SK-N-DZ (cell line): Measurements from ENCODE around the gene TMEM263.

ENCODE experiments used
- DNase-seq: peaks from one replicate; pipeline ENCODE4 v3.0.0-alpha.2; 2015; ENCODE audit warnings: low spot score

The TMEM263 gene

DNA sequence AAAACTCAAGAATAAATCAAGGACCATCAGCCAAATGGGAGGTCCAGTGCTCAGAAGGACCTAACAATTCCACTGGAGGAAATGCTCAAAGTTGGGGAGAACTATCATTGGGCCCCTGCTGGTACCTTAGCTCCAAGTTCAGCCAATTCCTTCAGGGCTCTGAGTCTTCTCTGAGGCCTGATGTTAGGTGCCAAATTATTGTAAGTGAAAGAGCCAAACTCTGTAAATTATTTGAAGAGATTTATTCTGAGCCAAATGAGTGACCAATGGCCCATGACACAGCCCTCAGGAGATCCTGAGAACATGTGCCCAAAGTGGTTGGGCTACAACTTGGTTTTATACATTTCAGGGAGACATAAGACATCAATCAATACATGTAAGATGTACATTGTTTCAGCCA lies 8.2 kb upstream of the TMEM263 start:
- DNase-seq, result no peak

DNA sequence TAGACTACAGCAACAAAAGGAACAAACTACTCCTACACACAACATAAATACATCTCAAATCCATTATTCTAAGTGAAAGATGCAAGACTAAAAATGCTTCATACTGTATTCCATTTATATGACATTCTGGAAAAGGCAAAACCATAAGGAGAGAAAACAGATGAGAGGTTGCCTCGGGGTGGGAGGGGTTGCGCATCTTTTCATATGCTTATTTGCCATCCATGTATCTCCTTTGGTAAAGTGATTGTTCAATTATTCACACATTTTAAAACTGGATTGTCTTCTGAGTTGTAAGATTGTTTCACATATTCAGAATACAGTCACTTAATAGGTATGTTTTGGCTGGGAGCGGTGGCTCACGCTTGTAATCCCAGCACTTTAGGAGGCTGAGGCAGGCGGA lies 5.1 kb upstream of the TMEM263 start:
- DNase-seq, result no peak

DNA sequence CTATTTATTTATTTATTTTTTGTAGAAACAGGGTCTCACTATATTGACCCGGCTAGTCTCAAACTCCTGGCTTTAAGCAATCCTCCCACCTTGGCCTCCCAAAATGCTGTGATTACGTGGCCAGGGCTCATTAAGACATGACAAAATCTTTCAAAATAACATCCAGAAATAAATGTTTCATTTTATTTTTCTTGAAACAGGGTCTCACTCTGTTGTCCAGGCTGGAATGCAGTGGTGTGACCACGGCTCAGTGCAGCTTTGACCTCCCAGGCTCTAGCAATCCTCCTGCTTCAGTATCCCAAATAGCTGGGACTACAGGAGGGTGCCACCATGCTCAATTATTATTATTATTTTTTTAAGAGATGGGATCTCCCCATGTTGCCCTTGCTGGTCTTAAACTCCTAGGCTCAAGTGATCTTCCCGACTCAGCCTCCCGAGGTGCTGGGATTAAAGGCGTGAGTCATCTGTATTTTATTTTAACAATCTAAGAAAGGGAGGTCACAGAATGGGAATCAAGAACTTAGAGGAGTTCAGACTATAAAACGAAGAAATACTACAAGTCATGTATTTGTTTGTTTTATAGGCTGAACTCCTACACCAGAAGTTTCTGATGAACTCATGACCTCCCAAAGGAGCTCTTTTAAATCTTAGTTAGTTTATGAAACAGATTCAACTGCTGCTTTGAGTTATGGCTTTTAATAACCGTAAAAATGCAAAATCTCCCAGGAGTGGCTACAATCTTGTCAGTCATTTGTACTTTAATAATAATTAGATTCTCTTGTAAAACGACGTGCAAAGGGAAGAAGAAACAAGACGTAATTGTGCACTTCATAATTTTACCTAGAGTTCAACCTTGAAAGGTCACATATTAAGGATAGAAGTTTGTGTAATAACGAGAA lies 2.1 kb upstream of the TMEM263 start:
- DNase-seq, result no peak

DNA sequence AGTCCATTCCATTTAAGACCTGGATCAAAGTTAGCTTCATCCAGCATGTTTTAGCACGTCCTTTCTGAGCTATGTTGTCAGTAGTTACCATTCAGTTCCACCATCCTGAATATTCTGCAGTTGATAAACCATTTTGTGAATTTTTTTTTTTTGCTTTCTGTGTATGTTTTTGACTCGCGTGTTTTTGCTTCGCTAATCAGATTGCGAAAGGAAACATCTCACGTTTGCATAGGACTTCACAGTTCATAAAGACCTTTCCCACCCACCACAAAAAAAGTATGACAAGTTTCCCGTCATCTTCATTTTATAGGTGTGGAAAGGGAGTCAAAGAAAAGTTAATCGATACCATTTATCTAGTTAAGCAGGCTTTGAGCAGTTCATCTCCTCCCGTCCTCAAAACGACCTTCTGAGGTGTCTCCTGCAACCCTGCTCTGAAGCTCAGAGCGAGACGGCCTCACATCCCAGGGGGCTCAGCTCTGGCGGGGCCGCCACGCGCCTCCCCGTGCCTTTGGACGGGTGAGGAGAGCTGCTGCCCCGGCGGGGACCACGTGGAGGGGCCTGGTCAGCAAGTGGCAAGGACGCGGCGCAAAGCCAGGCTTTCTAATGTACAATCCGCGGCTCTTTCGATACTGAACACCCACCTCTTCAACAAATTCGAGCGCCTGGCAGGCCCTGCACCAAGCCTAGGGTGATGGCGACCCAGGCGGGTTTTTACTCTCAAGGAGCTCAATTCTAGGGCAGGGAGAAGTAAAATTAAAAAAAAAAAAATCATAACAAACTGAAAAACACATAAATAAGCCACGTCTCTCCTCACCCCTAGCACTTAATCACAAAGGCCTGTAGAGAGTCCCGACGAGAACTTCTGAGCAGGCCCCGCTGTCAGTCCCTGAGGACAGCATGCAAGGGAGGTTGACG lies 988 bp upstream of the TMEM263 start:
- peak; percentile 67 for DNase-seq

GRCh38 chr12:106956048-106956578 lies 406 bp downstream of the TMEM263 start:
- no peak for DNase-seq

- no peak for DNase-seq
These were observed 1.9 kb downstream of the TMEM263 start for GRCh38 chr12:106957583-106957982.

- DNase-seq, result no peak
These were observed 4.7 kb downstream of the TMEM263 start for GRCh38 chr12:106960443-106960842.

DNA sequence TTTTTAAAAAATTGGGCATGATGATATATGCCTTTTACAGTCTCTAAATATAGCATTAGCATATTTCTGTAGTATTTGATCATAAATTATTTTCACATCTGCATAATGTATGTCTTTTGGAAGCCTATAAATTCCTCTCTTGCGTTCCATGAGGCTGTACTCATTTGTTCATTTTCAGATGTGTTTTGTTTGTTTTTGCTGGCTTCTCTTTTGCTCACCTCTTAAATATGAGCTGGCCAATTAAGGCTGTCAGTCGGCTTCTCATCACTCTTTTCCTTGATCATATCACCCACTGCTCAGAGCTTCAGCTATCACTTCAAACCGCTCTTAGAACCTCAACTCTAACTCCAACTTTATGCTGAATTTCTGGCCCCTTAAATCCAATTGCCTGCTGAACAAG lies 6.6 kb downstream of the TMEM263 start:
- no peak for DNase-seq

GRCh38 chr12:106964526-106964925 lies 8.8 kb downstream of the TMEM263 start:
- DNase-seq, result no peak

- no peak for DNase-seq
These were observed 15.4 kb downstream of the TMEM263 start for GRCh38 chr12:106971065-106971464.

- no peak for DNase-seq
These were observed 17.8 kb downstream of the TMEM263 start for GRCh38 chr12:106973545-106973944.

DNA sequence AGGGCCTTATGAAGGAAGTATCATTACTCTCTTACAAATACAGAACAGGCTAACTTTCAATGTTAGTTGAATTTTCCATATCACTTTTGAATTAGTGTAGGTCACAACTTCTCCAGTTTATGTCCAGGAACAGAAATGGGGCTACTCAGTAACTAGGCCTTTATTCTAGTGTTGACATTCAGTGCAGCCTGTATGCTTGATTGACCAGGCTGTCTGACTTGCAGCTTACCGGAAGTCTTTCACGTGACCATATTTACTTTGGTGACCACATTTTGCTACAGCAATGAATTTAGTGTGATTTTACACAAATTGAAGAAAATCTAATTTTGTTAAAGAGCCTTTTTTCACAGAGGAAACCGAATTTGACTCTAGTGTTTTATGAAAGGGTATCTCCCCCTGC lies 18.8 kb downstream of the TMEM263 start:
- DNase-seq, result no peak

- DNase-seq, result no peak
These were observed 19.4 kb downstream of the TMEM263 start for GRCh38 chr12:106975098-106975497.

- no peak for DNase-seq
These were observed 20.4 kb downstream of the TMEM263 start for GRCh38 chr12:106975993-106976658.

DNA sequence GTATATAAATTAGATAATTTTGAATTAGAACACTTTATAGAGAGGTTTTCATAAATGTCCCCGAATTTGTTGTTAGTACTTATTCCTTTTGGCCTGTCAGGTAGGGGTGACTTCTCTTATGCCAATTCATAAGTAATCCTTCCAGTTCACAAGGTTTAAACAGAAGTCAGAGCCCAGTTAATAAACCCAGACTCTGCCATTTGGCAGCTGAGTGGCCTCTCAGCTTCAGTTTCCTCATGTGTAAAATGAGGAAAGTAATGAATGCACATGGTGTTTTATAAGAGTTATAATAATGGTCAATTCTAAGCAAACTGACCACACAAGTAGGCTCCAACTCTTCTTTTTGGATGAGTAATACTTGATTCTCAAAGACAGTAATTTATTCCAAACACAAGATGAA lies 21.0 kb downstream of the TMEM263 start:
- no peak for DNase-seq

GRCh38 chr12:106978035-106978800 lies 22.5 kb downstream of the TMEM263 start:
- DNase-seq, result no peak

GRCh38 chr12:106980944-106981343 lies 25.2 kb downstream of the TMEM263 start:
- no peak for DNase-seq

DNA sequence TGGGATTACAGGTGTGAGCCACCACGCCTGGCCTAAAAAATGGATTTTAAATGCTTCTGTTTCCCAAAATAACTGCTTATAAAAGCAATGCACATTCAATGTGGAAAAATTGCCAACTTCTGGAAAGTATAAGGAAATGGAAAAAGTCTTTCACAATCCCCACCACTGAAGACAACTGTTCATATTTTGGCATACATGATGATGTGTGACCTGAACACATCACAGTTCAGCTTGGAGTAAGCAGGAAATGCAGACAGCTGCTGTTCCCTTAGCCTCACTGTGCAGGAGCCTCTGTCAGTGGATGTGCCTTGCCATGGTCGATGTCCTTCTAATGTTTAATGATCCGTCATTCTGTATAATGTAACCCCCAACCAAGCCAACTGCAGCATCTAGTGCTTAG lies 26.1 kb downstream of the TMEM263 start:
- no peak for DNase-seq

DNA sequence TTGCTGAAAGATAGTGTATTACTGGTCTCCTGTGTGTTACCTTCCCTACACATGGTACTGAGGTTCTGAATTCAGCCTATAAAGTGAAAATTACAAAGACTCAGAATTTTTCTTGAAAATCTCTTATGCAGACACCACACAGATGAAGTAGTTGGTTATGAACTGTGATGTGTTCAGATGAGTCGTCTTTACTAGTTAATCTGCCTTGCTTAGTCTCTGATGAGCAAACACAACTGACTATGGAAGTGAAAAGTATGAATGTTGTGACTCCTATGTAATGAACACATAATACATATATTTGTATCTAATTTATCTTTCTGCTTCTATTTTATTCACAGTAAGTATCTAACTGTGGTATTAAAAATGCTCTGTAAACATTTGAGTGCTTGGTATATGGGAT lies 26.5 kb downstream of the TMEM263 start:
- no peak for DNase-seq

DNA sequence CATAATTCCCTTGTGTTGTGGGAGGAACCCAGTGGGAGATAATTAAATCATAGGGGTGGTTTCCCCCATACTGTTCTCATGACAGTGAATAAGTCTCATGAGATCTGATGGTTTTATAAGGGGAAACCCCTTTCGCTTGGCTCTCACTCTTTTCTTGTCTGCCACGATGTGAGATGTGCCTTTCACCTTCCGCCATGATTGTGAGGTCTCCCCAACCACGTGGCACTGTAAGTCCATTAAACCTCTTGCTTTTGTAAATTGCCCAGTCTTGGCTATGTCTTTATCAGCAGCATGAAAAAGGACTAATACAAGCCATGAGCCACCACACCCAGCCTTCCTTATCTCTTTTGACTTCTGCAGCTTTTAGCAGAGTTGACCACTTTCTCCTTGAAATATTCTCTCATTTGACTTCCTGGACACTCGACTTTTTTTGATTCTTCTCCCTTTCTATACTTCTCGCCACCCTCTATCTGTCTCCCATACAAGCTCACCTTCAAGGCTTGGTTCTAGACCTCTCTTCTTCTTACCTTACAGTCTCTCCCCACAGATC lies 29.0 kb downstream of the TMEM263 start:
- DNase-seq, result no peak

DNA sequence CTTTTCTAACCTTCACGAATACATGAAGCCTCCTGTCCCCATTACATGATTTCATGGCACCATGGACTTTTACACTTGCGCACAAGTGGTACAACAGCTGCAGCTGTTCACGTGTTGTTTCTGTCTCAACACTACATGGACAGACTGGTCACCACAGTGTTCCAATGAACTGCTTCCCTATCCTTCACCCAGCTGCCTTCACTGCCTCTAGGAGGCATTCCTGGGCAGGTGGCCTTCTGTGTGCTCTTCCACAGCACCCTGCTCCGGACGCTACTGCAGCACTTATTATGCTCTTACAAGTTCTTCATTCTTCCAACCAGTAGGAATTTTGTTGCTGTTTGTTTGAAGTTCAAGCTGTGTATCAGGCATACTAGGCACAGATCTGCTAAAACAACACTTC lies 29.8 kb downstream of the TMEM263 start:
- DNase-seq, result no peak
